SU-DHL-6 (cell line): Measurements from ENCODE around the gene MINAR1.
"Not testable (repeated sequence)": the region's sequence is repeated elsewhere in the genome, so short reads cannot be mapped to it uniquely, and the experiment has no call there.

Source experiments
- CTCF ChIP-seq: fragments of 200-600 bp; sonication (generic); IDR thresholded peaks from one replicate; pipeline ENCODE4 v1.5.1; 2017; ENCODE audit warnings: antibody characterized with exemption, mild to moderate bottlenecking, low read length, moderate library complexity; ENCODE audit not compliant: insufficient read depth, poor library complexity, severe bottlenecking
- EZH2phosphoT487 ChIP-seq: fragments of 200-600 bp; sonication (generic), shearing (Covaris generic); conservative IDR thresholded peaks from 2 replicates; pipeline ENCODE4 v1.6.1; 2018; ENCODE audit warnings: mild to moderate bottlenecking, antibody characterized with exemption, low read length, moderate library complexity, mixed read lengths

DNA sequence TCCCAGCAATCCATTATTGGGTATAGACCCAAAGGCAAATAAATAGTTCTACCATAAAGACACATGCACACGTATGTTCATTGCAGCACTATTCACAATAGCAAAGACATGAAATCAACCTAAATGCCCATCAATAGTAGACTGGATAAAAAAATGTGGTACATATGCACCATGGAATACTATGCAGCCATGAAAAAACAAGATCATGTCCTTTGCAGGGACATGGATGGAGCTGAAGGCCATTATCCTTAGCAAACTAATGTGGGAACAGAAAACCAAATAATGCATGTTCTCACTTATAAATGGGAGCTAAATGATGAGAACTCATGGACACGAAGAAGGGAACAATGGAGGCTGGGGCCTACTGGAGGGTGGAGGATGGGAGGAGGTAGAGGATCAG, 5.2 kb upstream of the MINAR1 start:
- not testable (repeated sequence) for TF ChIP-seq CTCF, EZH2phosphoT487
